GM18951 (cell line): Measurements from ENCODE around the gene CCDC34.
"Not testable (repeated sequence)": the region's sequence is repeated elsewhere in the genome, so short reads cannot be mapped to it uniquely, and the experiment has no call there.

ENCODE experiments used
- POLR2A ChIP-seq: IDR thresholded peaks from 4 replicates; pipeline ENCODE4 v1.6.1; 2011; ENCODE audit warnings: mild to moderate bottlenecking; ENCODE audit not compliant: insufficient read length, insufficient read depth; ENCODE audit errors: extremely low read depth
- in situ Hi-C: fragments of 300-500 bp; cut with MboI; formaldehyde crosslinking; loops from one replicate; pipeline ENCODE4 v1.12.0; 2022; ENCODE audit warnings: low sequenced_read_pairs, mixed read lengths, inconsistent platforms; ENCODE audit not compliant: unreplicated experiment

The CCDC34 gene

DNA sequence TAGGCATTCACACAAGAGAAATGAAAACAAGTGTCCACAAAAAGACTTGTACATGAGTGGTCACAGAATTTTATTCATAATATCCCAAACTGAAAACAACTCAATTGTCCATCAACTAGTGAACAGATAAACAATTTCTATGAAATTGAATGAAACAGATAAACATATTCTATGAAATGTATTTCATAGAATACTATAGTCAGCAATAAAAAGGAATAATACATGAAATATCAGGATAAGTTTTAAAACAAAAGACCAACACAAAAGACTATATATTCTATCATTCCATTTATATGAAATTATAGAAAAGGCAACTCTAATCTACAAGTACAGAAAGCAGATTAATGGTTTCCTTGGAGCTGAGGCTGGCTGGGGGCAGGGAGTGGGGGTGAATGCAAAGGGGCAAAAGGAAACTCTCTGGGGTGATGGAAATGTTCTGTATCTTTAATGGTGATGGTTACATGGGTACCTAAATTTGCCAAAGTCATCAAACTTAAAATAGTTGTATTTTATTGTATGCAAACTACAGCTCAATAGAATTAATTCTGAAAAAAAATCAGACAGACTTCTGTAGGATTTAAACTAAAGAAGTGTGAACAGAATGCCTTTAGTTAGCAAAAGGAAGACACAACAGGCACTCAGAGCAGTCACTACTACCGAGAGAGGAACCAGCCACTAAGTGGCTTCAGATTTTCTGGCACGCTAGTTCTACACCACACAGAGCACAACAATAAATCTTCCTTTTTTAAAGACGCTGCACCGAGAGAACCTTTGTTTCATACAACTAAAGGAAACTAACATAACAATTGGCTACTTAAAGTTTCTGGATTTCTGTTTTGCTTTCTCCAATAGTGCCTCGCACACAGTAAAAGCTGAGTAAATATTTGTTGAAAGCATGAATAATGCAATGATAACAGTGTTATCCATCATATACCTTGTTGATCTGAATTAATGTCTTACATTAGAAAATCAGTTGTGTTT lies 15.4 kb downstream of the CCDC34 start:
- in situ Hi-C loops, result no loop called here
- TF ChIP-seq POLR2A, result no peak

DNA sequence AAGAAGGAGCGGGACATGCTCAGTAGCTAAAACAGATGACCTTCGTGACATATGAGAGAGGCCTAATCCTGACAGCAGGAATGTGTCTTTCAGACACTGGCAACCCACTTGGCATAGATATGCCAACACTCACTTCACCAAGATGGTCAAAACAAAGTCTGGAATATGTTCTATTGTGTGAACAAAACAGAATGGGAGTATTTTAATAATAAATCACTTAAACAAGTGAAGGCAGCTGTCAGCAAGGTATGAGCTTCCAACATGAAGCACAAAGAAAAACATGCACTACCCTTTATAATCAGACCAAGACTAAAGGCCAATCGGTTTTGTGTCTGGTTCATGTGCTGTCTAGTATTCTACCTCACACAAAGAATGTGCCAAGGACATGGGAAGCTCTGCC lies 23.1 kb downstream of the CCDC34 start:
- in situ Hi-C loops, result no loop called here

DNA sequence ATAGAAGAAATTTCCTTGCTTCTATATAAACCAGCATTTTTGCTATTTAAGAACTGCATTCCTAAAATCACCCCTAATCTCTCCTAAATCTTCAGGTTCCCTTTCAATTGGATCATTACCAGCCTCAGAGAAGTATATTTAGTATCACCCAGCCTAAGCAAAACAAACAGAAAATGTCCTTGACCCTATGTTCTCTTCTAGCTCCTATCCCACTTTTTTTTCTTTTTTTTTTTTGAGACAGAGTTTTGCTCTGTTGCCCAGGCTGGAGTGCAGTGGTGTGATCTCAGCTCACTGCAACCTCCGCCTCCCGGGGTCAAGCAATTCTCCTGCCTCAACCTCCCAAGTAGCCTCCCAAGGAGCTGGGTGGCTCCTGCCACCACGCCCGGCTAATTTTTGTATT lies 28.3 kb downstream of the CCDC34 start:
- in situ Hi-C loops, result not testable (repeated sequence)

More for the DNA sequence above, 23.1 kb downstream of the CCDC34 start:
- TF ChIP-seq POLR2A, result no peak

GRCh38 chr11:27331981-27332380 lies 31.0 kb downstream of the CCDC34 start:
- no peak for TF ChIP-seq POLR2A
- in situ Hi-C loops, result no loop called here

DNA sequence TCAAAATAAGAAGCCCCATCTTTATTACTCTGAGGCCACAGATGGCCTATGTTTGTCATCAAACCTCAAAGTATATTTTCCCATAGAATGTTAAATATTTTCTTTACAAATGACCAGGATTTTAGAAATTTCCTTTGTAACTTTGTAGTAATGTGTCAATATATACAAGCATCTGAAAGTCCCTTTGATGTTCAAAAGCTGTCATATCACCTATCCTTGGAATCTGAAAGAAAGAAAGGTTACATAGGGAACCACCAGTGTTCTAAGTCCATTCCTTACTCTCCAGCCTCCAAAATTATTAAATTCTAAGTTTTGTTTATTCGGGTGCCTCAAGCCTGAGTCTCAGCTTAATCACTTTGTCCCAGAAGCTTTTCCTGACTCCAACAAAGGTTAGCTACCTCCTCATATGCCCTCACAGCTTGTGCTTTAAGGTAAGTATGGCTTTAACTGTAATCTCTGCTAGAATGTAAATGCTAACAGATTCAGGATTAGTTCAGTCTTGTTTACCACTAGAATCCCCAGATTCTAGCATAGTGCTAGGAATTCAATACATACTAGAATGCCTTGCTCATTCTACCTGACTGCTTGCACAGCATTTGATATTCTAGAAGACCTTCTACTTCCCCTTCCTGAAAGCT lies 32.3 kb downstream of the CCDC34 start:
- TF ChIP-seq POLR2A, result no peak
- in situ Hi-C loops, result no loop called here

DNA sequence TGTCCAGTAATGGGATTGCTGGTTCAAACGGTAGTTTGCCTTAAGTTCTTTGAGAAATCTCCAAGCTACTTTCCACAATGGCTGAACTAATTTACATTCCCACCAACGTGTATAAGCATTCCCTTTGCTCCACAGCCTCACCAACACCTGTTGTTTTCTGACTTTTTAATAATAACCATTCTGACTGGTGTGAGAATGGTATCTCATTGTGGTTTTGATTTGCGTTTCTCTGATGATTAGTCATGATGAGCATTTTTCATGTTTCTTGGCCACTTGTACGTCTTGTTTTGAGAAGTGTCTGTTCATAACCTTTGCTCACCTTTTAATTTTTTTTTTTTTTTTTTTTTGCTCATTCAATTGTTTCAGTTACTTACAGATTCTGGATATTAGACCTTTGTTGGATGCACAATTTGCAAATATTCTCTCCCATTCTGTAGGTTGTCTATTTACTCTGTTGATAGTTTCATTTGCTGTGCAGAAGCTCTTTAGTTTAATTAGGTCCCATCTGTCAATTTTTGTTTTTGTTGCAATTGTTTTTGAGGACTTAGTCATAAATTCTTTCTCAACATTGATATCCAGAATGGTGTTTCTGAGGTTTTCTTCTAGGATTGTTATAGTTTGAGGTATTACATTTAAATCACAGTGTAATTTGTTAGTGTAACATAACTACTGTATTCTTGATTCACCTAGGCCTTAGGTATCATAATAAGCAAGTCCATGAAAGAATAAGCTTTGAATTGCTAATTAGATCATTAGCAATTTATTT lies 33.0 kb downstream of the CCDC34 start:
- TF ChIP-seq POLR2A, result no peak
- in situ Hi-C loops, result no loop called here

DNA sequence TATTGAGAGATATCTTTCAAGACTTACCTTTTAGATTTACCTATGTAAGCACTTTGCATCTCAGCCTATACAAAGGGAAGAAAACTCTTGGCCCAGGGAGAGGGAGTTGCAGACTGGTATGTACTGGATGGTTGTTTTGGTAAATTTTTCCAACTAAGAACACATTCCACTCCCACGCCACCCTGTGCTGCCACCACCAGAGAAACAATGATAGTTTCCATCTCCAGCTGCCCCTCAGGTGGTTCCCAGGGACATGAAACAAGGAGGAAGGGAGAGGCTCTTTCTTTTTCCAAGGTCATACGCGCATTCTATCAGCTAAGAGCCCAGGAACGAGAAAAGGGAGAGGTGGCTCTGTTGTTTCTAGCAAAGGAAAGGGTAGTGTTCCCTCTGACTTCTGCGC lies 34.4 kb downstream of the CCDC34 start:
- no peak for TF ChIP-seq POLR2A
- in situ Hi-C loops, result no loop called here

GRCh38 chr11:27327064-27327463 lies 36.0 kb downstream of the CCDC34 start:
- in situ Hi-C loops, result not testable (repeated sequence)

DNA sequence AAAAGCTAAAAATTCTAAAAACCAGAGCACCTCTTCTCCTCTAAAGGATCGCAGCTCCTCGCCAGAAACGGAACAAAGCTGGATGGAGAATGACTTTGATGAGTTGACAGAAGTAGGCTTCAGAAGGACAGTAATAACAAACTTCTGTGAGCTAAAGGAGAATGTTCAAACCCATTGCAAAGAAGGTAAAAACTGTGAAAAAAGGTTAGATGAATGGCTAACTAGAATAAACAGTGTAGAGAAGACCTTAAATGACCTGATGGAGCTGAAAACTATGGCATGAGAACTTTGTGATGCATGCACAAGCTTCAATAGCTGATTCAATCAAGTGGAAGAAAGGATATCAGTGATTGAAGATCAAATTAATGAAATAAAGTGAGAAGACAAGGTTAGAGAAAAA lies 40.8 kb downstream of the CCDC34 start:
- in situ Hi-C loops, result not testable (repeated sequence)

DNA sequence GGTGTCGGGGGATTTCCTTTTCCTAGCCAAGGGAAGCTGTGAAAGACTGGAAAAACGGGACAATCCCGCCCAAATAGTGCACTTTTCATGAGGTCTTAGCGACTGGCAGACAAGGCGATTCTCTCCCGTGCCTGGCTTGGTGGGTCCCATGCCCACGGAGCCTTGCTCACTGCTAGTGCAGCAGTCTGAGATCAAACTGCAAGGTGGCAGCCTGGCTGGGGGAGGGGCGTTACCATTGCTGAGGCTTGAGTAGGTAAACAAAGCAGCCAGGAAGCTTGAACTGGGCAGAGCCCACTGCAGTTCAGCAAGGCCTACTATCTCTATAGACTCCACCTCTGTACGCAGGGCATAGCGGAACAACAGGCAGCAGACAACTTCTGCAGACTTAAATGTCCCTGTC lies 41.7 kb downstream of the CCDC34 start:
- in situ Hi-C loops, result not testable (repeated sequence)

- TF ChIP-seq POLR2A, result no peak
- in situ Hi-C loops, result no loop called here
These were observed 43.9 kb downstream of the CCDC34 start for GRCh38 chr11:27319072-27319471.

DNA sequence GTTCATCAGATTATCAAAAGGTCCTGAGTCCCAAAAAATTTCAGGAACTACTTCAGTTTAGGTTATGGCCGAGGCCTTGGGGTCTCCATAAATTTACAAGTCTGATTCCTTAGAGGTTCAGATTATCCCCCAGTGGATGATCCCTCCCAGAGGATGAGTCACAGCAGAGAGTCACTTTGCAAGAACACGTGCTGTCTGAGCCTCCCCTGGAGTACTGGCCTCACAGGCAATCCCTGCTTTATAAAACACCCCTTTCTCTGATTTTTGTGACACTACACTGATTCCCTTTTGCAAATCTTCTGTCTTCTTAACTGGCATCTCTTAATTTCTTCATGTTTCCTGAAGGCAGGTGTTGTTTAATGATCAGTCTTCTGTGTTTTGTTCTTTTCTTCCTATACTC lies 45.3 kb downstream of the CCDC34 start:
- in situ Hi-C loops, result no loop called here
- no peak for TF ChIP-seq POLR2A

- in situ Hi-C loops, result no loop called here
- no peak for TF ChIP-seq POLR2A
These were observed 47.2 kb downstream of the CCDC34 start for GRCh38 chr11:27315836-27316235.
